ENCODE data around the gene TFF3. TPM values are rescaled to one million over a fixed set of nuclear protein-coding genes. Genes with fewer than 3 reads are reported as not detected.

Gene TFF3
- total and polyA plus RNA-seq, 2 of the 4 experiments (the other 2 are of a cell fraction) = not detected

GRCh38 chr21:42353623-42354022, 38.4 kb upstream of the TFF3 start:
- H3K36me3 ChIP-seq (ENCODE audit: control insufficient read depth, insufficient read depth, low read length) = no peaks in the 10 kb centered on the region
- no peak overlapping the region for H3K4me2 ChIP-seq (ENCODE audit: low read depth, low read length)
- H2AK9ac ChIP-seq (replicated peaks; ENCODE audit: low read depth, low read length, poor library complexity) = no peak overlapping the region
- no peak overlapping the region for H3K4me3 ChIP-seq (ENCODE audit: insufficient read depth, low read depth, low read length)
- no TSS peak for BruUV-seq (replicated peaks)
- no peak overlapping the region for H2BK15ac ChIP-seq (ENCODE audit: low read depth, low read length)
- no peak overlapping the region for H3K18ac ChIP-seq (ENCODE audit: low read depth, low read length)
- no peak overlapping the region for H3K9ac ChIP-seq (ENCODE audit: low read depth, low read length)
- H2BK20ac ChIP-seq (ENCODE audit: low read depth, low read length) = no peak overlapping the region
- DNase-seq (no peak), ATAC-seq (ENCODE audit: low read depth) (no peak)
- no peaks in the 10 kb centered on the region for H3K9me1 ChIP-seq (ENCODE audit: insufficient read depth, low read length)
- no peaks in the 10 kb centered on the region for H3K4me1 ChIP-seq (ENCODE audit: control insufficient read depth, insufficient read depth, low read length)
- no peak overlapping the region for H3K56ac ChIP-seq (ENCODE audit: extremely low read depth, insufficient read depth, low read length)
- no peak overlapping the region for H4K91ac ChIP-seq (ENCODE audit: insufficient read depth, low read depth, low read length)
- no peak overlapping the region for H4K8ac ChIP-seq (ENCODE audit: low read depth in 2 of 2, low read length in 2 of 2)
- no peaks in the 10 kb centered on the region for H3K79me1 ChIP-seq (ENCODE audit: low read depth in 1 of 2, low read length in 2 of 2)
- no peak overlapping the region for H3K14ac ChIP-seq (replicated peaks; ENCODE audit: low read depth, low read length)
- H3K9me3 ChIP-seq (ENCODE audit: control insufficient read depth, insufficient read depth, low read length) = no peaks in the 10 kb centered on the region; the same call in 1 of the 2 replicates
- TF ChIP-seq USF2 (IDR thresholded peaks at IDR 0.05; ENCODE audit: low read depth, low read length) (no peak), MAZ (IDR thresholded peaks at IDR 0.05; ENCODE audit: borderline replicate concordance, low read depth, low read length) (no peak), ELK1 (IDR thresholded peaks at IDR 0.05; ENCODE audit: borderline replicate concordance, low read depth, low read length) (no peak), MAFK (IDR thresholded peaks at IDR 0.05; ENCODE audit: low read depth, low read length) (no peak), MXI1 (IDR thresholded peaks at IDR 0.05; ENCODE audit: borderline replicate concordance, low read depth, low read length) (no peak), NFE2L2 (IDR thresholded peaks at IDR 0.05; ENCODE audit: low read depth, low read length) (no peak), CEBPB (IDR thresholded peaks at IDR 0.05; ENCODE audit: low read depth, low read length) (no peak), RAD21 (IDR thresholded peaks at IDR 0.05; ENCODE audit: low read length) (no peak), RCOR1 (IDR thresholded peaks at IDR 0.05; ENCODE audit: insufficient replicate concordance, low read length) (no peak)
- POLR2A ChIA-PET (ENCODE audit: unreplicated experiment) = no interaction called here
- no peak overlapping the region for H3K4ac ChIP-seq (ENCODE audit: low read depth, low read length)
- CTCF ChIA-PET = no interaction called here
- 80% methylated on average over 1 of the region's 5 CpGs; no CpG with 5 or more reads in 1 of the 2 experiments for whole genome bisulfite sequencing, 2 experiments (ENCODE audit: extremely low coverage in 2 of 2, insufficient read length in 1 of 2)
- H2AFZ ChIP-seq (replicated peaks; ENCODE audit: low read length, poor library complexity) = no peak overlapping the region
- no peak overlapping the region for H2AK5ac ChIP-seq (ENCODE audit: low read depth, low read length)
- H2BK5ac ChIP-seq (ENCODE audit: low read depth, low read length, poor library complexity, severe bottlenecking) = no peak overlapping the region
- no peak overlapping the region for H2BK120ac ChIP-seq (ENCODE audit: low read depth, low read length)
- no peak overlapping the region for H3K23ac ChIP-seq (ENCODE audit: low read depth, low read length)
- no peaks in the 10 kb centered on the region for H4K20me1 ChIP-seq (ENCODE audit: insufficient read depth, low read length)
- no peak overlapping the region for H3K27ac ChIP-seq (ENCODE audit: insufficient read depth, low read length)
- dilution Hi-C loops (cut with HindIII; ENCODE audit: low sequenced_read_pairs, unreplicated experiment) = no loop called here
- peaks cover 19% of the 10 kb centered on the region for H3K27me3 ChIP-seq (ENCODE audit: control insufficient read depth, insufficient read depth, low read length)
- intact Hi-C loops (cut with micrococcal nuclease) = no loop called here
- no peak overlapping the region for H4K5ac ChIP-seq (ENCODE audit: low read depth, low read length)
- in situ Hi-C loops (cut with MboI; ENCODE audit: low sequenced_read_pairs) = no loop called here
